RKO (cell line): Measurements from ENCODE around the gene KRTAP10-3.
"Not testable (repeated sequence)": the region's sequence is repeated elsewhere in the genome, so short reads cannot be mapped to it uniquely, and the experiment has no call there.

Experiments
- DNase-seq: peaks from one replicate; pipeline ENCODE4 v3.0.0-alpha.2; 2016; ENCODE audit warnings: low spot score

The KRTAP10-3 gene

DNA sequence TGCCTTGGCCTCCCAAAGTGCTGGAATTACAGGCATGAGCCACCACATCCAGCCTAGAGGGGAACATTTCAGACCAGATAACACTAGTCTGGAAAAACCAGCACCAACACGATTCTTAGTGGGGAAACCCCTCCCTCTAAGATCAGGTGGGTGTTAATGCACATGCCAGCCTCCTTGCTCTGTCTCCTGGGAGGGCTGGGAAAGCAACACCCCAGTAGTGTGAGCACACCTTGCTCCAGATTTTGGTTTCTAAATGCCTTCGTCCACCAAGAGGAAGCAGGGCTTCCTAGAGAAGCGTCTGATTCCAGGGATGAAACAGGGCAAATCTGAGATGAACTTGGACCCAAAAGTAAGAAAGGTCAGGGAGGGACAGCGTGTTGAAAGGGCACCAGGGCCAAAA is 12.7 kb upstream of the KRTAP10-3 start:
- DNase-seq, result no peak

DNA sequence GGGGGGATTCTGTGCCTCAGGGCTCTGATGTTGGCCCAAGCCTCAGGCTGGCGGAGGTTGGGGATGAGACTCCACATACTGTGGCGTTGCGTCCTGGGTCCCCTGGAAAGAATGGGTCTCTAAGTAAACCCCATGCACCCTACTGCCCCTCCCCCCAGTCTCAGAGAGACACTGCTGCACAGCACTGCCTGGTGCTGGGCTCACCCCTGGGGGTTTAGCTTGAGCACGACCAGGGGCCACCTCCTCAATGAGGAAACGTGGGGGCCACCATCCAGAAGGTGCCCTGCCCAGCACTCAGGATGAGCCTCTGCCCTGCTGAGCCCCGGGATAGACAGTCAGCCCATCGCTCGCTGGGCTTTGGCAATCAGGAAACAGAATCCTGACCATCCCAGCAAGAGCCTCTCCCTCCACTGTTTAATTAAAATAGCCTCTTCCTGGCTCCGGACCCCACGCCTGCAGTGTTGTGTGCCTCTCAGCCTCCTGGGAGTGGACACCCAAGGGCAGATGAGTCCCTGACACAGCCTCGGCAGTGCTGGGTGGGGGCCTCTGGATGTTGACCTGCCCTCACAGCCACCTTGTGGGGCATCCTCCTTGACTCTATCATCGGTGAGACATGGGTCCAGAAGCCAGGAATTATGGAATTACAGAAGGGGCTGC is 11.4 kb upstream of the KRTAP10-3 start:
- DNase-seq, result no peak

DNA sequence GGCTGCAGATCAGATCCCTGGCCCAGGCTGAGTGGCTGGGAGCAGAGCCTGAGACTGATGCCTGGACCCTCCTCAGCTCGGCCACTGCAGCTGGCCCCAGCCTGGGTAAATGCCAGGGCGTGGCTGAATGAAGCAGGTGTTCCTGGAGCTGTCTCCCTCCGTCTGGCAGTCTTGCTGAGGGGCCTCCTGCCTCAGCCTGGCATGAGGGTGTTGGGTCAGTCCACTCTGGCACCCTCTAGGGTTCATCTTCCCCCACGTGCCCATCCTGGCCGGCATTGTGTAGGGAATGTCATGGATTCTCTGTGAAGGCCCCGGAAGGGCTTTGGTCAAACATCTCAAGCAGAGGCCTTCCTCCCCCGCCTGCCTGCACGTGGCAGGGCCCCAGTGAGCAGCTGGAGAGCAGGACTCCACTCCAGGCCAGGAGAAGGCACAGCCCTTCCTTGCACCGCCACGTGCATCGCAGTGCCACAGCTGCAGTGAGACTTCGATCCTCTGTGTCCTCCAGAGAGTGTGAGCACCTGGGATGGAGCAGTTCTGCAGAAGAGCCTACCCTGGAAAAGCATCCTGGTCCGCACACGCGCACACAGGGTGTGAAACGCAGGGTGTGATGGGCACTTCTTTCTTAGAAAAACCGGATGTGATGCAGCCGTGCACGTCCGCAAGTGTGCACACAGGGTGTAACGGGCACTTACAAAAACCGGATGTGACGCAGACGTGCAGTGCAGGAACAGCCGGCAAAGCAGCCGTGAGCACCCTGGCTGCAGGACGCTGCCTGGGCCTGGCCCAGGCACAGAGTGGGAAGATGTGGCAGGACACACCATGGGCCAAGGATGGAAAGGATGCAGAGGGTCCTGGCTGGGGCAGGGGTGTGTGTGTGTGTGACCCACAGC is 10.3 kb upstream of the KRTAP10-3 start:
- no peak for DNase-seq

DNA sequence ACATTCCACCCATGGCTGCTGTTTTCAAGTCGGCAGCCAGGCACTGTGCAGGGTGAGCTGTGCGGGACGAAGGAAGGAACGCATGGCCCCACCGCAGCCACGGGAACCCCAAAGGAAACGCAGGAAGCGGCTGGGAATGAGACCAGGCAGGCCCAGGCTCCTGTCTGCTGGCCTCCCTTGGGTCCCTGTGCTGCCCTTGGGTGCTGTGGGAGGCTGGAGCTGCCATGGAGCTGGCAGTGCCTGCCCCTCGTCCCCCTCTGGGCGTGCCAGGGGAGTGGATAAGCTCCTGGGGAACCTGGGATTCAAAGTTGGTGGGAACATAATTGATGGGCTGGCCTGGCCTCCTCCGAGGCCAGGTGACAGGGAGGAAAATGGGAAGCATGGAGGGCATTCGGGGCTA is 9.7 kb upstream of the KRTAP10-3 start:
- DNase-seq, result no peak

DNA sequence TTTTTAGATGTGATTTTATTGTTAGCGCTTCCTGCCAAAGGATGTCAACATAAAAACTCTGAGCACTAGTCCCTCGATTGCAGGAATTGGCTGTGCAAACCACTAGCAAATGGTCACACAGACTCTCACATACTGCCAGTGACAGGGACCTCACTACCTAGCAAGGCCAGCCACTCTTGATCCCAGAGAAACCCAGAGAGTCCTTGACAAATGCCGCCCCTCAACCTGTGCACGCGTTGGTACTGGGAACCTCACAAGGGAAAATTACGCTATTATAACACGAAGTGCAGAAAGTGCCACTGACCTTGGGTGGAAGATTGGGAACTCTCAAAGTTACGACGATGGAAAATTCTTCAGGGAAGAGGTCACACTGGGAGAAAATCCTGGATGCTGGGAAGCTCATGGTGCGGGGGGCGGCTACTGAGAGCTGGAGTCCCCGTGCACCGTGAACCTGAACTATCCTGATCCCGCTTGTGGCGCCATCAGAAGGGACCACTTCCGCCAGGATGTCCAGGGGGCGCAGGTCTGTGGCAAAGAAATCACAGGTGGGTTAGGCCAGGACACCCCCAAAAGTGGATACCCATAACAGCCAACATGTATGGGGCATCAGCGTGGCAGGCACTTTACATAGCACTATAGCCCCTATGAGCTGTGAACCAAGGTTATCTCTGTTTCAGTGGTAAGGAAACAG is 9.0 kb upstream of the KRTAP10-3 start:
- no peak for DNase-seq

DNA sequence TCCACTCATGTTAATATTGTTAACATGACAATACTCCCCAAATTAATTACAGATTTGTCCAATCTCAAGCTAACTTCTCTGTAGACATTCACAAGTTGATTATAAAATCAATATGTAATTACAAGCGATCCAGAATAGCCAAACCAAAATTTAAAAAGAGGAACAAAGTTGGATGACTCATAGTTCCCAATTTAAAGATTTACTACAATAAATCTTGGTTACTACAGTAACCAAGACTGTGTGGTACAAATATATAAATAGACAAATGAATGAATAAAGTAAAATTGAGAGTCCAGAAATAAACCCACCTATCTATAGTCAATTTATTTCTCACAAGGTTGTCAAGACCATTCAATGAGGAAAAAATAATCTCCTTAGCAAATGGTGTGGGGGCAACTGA is 7.8 kb upstream of the KRTAP10-3 start:
- no peak for DNase-seq

DNA sequence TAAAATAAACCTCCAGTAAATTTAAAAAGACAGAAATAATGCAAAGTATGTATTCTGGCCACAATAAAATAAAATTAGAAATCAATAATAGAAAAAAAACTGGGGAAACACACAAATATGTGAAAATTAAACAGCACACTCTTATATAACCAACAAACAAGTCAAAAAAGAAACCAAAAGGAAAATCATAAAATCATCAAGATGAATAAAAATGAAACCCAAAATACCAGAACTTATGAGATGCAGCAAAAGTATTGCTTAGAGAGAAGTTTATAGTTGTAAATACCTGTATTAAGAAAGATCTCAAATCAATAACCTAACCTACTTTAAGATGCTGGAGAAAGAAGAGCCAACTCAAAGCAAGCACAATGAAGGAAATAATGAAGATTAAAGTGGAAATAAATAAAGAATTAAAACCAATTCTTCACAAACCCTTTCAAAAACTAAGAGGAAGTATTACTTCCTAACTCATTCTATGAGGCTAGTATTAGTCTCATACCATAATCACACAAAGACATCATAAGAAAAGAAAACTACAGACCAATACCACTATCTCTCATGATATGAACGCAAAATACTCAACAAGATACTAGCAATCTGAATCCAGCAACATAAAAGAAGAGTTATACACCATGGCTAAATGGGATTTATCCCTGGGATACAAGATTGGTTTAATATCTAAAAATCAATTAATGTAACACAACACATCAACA is 6.4 kb upstream of the KRTAP10-3 start:
- no peak for DNase-seq

DNA sequence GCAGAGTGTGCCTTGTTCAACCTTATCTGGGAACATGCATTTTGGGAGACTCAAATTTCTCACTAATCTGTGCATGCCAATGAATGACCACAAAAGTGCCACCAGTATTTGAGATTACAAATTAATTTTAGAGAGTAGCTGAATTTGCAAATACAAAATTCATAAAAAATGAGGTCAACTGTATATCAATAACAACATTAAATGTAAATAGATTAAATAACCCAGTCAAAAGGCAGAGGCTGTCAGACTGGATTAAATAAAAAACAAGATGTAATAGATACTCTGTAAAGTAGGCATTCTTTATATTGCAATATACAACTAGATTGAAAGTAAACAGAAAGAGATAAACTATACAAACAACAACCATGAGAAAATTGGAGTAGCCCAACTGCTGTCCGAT is 5.5 kb upstream of the KRTAP10-3 start:
- DNase-seq, result no peak

DNA sequence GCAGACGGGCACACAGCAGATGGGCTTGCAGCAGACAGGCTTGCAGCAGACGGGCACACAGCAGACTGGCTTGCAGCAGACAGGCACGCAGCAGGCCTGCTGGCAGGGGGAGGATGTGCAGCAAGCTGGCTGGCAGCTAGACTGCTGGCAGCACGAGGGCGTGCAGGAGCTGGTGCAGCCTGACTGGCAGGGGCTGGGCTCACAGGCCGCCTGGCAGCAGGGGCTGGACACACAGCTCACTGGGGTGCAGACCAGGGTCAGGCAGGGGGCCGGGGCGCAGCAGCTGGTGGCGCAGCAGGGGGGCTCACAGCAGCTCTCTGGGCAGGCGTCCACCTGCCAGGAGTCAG is 293 bp downstream of the KRTAP10-3 start:
- not testable (repeated sequence) for DNase-seq

DNA sequence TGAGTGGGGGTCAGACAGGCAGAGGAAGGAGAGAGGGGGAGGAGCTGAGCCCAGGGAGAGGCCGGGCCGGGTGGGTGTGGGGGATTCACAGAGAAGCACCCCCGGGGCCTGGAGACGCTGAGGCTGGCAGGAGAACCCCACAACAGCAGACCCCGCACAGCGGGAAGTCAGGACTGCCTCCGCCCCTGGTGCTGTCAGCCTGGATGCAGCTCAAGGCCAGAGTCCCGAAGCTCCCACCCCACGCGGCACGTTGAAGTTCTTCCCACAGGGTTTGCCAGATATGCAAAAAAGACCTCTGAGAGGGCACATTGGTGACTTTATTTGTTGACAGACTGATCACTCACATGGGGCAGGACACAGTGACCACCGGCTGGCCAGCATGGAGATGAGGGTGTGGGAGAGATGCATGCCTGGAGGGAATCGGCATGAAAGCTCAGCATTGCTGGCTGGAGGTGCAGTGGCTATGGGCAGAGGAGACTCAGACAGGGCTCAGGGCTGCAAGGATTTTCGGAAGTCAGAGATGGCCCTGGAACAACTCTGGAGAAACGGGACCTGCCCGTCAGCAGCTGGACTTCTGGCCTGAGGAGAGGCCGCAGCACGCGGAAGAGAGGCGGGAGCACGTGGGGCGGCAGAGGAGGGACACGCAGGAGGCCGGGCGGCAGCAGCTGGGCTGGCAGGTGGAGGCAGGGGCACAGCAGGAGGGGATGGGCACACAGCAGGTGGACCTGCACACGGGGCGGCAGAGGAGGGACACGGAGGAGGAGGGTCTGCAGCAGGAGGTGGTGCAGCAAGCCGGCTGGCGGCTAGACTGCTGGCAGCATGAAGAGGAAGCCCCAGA is 885 bp downstream of the KRTAP10-3 start:
- no peak for DNase-seq

DNA sequence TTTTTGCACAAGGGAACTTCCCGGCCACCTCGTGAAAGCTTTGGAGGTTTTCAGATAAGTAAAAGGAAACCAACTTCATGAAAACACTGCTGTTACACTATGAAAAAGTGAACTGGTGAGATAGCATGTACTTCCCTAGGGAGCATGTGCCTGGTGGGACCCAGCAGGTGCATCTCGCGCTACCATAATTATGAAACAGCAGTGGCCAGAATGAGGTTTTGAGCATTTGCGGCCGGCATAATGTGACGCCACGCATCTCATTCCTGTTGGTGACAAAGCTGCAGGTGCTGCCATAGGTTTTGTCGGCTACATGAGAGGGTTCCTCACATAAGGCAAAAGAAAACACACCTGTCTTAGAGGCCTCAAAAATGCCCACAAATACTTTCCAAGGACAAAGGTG is 1.7 kb downstream of the KRTAP10-3 start:
- no peak for DNase-seq

DNA sequence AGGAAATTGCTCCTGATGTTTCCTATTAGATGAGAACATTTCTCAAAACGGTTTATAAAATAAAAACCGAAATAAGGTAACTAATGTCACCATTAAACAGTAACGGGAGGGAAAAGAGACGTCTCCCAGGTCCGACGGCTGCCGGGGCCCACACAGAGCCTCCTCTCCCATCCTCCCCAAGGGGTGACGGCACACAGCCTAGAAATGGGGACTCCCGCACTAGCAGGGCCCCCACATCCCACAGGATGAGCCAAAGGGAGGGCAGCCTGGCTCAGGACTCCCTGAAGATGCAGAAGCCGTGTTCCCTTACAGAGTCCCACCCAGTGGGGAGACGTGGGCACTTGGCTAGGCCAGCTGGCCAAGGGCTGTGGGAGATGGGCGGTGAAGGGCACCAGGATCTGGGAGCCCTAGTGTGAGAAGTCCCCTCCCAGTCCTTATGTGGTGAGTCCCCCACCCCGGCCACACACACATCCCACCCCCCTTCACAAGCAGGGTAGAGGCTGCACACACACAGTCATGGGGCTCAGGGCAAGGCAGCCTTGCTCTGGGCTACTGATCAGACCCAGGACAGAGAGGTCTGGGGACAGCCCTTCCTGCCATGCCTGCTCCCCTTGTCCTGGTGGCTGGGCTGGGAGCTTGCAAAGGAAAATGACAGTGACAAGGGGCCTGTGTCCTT is 3.3 kb downstream of the KRTAP10-3 start:
- no peak for DNase-seq

DNA sequence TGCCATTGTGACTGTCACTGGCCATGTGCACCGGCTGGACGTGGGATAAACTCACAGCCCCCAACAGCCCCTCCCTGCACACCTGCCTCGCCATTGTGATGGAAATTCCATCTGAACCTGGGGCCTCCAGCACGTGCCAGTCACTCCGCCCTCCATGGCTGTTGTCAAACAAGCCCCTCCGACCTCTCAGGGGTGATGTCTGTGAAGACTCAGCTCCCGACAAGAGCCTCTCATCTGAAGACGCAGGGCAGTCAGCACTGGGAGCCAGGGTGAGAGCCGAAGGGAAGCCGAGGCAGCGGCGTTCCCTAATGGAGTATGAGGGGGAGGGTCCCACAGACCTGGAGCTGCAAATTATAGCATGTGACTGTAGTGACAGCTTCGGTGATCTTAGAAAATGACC is 5.9 kb downstream of the KRTAP10-3 start:
- no peak for DNase-seq

DNA sequence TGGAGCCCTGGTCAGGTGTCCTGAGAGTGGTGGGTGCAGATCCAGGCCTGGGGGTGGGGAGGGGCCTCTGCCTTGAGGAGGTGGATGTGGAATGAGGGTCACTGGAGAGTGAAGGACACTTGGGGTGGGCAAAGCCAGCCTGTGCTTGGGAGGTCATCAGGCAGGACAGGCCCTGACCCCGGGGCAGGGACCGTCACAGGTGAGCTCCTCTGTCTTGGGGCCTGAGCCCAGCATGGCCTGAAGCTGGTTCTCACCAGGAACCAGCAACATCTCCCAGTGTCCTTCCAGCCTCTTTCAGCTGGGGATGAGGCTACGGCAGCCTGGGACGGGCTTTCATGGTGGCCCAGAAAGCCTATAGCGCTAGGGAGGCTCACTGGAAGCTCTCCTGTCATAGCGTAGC is 6.5 kb downstream of the KRTAP10-3 start:
- DNase-seq, result no peak

DNA sequence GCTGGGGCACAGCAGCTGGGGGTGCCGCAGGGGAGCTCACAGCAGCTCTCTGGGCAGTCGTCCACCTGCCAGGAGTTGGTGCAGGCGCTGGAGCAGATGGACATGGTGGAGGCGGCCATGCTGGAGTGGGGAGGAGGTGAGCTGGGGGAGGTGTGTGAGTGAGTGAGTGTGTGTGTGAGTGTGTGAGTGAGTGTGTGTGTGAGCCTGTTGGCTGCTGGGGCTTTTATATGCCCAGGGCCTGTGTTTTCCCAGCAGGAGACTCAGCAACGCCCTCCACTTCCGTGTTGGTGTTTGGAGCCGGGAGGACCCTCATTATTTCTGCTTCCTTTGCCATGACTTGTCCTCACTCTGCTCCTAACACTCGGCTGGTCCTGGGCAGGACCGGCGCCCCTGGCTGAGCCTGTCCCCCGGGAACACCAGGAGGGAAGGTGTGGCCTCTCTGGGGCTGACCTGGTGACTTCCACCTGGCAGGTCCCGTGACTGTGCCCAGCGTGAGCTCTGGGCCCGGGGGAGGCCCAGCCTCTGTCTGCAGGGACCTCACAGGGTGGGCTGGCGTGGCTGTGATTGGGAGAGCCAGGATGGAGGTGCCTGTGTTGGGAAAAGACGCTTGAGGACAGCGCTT is 7.1 kb downstream of the KRTAP10-3 start, which contains the start of gene KRTAP10-2:
Gene KRTAP10-2 (minus strand): TSS at position 166 of the 622 bp plus-strand sequence. CDS start 47 bp downstream, at position 119.
- DNase-seq, result no peak

DNA sequence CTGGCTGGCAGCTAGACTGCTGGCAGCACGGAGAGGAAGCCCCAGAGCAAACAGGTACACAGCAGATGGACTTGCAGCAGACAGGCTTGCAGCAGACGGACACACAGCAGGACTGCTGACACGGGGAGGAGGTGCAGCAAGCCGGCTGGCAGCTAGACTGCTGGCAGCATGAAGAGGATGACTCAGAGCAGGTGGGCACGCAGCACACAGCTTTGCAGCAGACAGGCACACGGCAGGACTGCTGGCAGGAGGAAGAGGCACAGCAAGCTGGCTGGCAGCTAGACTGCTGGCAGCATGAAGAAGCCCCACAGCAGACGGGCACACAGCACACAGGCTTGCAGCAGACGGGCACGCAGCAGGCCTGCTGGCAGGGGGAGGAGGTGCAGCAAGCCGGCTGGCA is 7.8 kb downstream of the KRTAP10-3 start:
- no peak for DNase-seq

DNA sequence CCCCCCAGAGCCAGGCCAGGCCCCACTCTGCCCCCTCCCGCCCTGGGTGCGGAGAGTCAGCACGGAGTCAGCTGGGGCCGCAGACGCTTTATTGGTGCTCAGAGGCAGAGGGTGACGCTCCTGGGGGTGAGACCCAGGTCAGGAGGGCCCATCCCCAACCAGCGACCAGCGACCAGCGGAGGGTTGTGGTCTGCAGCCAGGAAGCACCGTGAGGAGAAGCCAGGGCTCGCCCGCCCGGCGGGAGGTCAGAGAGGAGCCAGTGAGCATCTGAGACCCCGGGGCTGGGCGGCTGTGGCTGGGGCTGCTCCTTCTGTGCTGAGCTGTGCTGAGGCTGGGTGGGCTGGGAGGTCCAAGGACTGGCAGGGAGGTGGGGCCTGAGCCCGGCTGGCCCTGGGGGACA is 8.3 kb downstream of the KRTAP10-3 start:
- not testable (repeated sequence) for DNase-seq

DNA sequence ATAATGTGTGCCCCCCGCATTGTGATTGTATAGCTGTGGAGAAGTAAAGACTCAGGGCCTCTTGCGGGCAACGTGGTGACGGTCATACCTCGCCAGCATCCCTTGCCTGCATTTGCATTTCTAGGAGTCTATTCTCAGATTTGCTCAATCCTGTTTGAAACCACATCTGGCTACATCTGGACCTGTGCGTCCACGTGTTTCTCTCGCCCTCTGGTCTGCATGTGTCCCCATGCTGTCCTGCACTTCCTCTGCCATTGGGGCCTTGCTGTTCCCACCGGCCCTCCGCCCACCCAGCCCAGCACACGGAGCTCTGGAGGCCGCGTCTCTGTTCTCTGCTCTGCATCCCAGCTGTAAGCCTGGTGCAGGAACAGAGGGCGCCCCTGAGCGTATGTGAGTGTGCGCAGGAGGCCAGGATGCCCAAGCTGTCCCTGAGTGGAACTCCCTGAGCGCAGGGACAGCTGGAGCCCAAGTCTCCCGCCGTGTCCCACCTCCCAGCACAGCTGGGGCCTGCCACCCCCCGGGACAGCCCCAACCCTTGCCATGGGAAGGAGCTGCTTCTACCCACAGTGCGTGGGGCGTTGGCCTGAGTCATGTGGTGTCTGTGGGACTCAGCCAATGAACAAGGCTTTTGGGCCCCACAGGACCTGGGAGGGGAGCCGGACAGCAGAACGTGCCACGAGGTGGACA is 8.9 kb downstream of the KRTAP10-3 start:
- no peak for DNase-seq

DNA sequence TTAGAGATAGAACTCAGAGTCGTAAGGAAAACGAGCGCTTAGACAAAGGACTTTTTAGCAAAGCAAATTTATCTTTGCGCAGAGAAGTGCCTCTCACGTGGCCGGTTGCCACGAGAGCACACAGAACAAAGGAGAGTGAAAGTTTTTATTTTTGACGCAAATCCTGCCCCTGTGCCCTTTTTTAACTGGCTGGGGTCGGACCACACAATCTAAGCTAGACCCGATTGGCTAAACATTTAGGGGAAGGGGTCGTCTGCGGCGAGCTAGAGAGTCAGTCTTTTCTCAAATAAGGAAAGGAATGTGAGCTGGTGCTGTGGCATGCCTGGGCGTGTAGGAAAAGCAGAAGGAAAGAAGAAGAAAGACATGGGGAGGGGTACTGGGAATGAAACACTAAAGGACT is 9.7 kb downstream of the KRTAP10-3 start:
- DNase-seq, result no peak

DNA sequence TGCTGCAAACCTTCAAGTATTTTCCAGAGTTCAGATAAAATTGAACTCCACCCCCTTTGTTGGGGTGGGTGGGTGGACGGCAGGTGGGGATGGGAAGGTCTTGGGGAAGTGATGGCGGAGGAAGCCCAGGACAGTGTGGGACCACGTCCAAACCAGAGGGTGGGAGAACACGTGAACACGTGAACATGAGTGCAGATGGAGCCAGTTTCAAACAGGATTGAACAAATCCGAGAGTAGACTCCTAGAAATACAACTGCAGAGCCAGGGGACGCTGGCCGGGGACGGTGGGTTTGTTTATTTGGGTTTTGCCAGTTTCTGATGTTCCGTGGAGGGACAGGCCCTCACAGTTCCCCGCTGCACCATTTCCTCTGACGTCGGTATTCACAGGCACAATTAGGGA is 10.2 kb downstream of the KRTAP10-3 start:
- DNase-seq, result no peak
